GM21367 (cell line): Measurements from ENCODE around the gene IGSF23.
"Not testable (repeated sequence)": the region's sequence is repeated elsewhere in the genome, so short reads cannot be mapped to it uniquely, and the experiment has no call there.

ENCODE experiments used
- ATAC-seq: cut with Tn5 transposase; IDR thresholded peaks from one replicate; pipeline ENCODE4 v1.9.1; 2021; ENCODE audit not compliant: unreplicated experiment

Gene IGSF23

DNA sequence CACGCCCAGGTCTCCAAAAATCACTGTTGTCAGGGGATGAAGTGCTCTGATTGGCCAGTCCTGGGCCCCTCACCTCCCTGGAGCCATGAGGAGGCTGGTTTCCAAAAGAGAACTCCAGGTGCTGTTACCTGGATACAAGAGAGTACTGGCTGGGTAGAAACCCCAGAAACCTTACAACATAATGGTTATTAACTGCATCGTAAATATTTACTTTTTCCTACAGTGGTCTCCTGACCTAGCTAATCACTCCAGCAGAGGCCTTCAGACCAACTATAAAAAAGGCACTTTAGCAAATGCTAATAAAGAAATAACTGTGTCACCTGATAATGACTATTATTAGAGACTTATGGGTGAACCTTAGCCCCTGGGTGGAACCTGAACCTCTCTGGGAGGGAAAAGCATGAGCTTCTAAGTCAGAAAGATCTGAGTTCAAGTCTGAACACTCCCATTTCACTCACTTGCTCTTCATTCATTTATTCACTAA lies 1.5 kb upstream of the IGSF23 start:
- ATAC-seq, result no peak

DNA sequence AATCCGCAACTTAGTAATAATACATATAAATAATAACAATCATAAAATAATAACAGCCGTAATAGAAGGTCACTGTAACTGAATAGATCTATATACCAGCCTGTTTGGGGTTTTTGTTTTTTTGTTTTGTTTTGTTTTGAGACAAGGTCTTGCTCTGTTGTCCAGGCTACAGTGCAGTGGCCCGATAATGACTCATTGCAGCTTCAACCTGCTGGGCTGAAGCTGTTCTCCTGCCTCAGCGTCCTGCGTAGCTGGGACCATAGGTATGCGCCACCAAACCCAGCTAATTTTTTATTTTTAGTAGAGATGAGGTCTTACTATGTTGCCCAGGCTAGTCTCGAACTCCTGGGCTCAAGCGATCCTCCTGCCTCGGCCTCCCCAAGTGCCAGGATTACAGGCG lies 950 bp downstream of the IGSF23 start:
- ATAC-seq, result no peak

DNA sequence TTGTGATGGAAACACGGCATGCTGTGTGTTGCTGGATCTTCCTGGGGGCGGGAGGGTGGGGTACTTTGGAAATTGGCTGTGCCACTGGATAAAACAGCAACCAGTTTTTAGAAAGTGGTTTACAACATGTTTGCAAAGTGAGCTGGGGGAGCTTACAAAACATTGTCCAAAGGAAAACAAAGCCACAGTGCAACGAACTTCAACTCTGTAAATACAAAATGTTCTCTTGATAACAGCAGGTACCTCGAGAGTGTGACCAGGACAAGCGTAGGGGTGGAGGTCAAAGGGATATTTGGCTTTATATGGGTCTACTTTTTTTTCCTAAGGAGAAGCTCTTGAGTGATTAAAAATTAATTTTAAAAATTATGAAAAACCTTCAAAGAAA lies 2.5 kb downstream of the IGSF23 start:
- no peak for ATAC-seq

DNA sequence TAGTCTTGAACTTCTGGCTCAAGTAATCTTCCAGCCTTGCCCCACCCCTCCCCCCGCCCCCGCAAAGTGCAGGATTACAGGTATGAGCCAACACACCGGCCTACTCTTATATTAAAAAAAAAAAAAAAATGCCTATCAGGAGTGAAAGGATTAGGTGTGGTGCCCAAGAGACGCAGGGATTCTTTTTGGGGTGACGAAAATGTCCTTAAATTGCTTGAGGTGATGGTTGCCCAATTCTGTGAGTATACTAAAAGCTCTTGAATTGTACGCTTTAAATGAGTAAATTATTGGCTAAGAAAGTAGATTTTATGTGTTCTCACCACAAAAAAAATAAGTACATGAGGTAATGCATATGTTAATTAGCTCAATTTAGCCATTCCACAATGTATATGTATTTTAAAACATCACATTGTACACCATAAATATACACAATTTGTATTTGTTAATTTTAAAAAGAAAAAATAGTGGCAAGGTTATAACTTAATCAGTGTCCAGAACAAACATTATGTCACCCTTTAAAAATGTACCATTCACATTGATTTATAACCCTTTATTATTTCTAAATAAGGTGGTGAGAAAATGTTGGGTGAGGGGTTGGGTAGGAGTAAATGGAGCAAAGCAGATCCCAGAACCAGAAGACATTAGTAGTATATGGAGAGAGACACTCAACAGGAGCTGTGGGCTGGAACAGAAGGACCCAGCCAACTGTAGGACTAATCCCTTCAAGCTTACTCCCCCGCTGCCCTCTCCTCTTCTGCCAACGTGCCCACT lies 3.9 kb downstream of the IGSF23 start:
- ATAC-seq, result no peak

DNA sequence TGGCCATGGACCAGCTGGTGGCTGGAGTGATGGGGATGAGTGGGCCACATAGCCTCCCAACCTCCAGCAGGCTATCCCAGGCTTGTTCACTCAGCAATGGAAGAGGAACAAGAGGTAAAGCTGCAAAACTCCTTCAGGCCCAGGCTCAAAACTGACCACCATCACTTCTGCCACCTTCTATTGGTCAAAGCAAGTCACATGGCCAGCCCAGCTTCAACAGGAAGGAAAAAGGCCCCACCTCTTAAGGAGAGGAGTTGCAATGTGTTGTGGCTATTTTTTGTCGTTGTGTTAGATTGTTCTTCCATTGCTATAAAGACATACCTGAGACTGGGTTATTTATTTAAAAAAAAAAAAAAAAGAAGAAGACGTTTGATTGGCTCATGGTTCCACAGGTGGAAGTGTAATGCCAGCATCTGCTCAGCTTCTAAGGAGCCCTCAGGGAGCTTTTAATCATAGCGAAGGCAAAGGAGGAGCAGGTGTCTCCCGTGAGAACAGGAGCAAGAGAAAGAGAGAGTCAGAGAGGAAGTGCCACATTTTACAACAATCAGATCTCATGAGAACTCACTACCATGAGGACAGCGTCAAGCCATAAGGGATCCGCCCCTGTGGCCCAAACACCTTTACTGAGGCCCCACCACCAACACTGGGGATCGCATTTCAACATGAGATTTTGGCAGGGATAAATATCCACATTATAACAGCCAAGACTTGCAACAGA lies 5.4 kb downstream of the IGSF23 start:
- ATAC-seq, result no peak

DNA sequence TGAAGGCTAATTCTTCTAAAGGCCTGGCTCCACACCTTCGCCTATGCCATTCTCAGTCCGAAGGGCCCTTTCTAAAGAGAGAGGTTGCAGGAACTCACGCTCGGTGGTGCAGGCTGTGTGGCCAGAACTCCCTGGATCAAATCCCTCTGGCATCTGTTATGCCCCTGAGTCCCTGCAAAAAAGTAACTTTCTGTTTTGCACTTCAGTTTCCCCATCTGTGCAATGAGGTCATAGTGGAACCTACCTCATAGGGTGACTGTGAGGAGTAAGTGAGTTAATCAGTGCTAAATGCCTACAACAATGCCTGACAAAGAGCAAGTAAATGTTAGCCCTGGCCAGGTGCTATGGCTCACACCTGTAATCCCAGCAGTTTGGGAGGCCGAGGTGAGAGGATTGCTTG lies 7.3 kb downstream of the IGSF23 start:
- no peak for ATAC-seq

DNA sequence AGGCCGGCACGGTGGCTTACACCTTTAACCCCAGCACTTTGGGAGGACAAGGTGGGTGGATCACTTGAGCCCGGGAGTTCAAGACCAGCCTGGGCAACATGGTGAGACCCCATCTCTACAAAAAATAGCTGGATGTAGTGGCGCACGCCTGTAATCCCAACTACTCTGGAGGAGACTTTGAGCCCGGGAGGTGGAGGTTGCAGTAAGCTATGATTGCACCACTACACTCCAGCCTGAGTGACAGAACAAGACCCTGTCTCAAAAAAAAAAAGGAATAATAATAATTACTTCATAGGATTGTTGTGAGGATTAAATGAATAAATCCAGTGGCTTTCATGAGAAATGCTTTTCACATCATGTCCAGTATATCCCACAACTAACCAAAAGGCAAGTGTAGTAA lies 8.0 kb downstream of the IGSF23 start:
- no peak for ATAC-seq

DNA sequence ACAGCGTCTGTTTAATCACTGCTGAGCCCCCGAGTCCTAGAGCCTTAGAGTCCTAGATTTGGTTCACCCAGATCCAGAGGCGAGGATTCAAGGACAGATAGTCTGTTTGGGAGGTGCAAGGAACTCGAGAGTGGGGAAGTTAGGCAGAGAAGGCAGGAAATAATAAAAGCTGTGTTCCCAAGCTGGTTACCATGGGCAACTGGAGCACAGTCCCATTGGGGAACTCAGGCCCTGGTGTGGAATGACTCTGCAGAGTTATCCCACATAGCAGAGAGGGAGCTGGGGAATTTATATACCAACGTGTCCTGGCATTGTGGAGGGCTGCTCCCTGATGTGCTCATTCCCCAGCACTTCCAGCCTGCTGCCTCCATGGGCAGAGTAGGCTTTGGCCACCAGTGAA lies 9.7 kb downstream of the IGSF23 start:
- no peak for ATAC-seq

DNA sequence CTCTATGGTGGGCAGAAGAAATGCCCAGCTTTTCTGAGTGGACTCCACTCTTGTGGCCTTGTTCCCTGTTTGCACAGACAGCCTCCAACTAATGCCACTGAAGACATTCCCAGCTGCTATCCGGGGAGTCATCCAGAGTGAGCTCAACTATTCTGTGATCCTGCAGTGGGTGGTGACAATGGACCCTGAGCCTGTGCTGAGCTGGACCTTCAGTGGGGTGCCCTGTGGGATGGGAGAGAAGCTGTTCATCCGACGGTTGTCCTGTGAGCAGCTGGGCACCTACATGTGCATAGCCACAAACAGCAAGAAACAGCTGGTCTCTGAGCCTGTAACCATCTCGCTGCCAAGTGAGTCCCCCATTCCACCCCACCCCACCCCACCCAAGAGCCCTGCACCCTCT lies 10.3 kb downstream of the IGSF23 start:
- no peak for ATAC-seq

DNA sequence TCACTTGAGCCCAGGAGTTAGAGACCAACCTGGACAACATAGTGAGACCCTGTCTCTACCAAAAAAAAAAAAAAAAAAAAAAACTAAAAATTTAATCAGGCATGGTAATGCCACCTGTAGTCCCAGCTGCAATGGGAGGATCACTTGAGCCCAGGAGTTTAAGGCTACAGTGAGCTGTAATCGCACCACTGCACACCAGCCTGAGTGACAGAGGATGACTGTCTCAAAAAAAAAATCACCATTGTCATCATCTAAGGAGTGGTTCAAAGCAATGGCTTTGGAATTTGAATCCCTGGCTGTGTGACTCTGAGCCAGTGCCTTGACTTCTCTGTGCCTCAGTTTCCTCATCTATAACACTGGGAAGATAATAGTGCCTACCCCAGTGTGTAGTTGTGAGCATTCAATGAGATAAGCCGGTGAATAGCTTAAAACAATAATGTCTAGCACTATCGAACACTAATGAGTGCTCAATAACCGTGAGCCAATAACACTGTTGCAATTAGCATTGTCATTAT lies 11.5 kb downstream of the IGSF23 start:
- no peak for ATAC-seq

DNA sequence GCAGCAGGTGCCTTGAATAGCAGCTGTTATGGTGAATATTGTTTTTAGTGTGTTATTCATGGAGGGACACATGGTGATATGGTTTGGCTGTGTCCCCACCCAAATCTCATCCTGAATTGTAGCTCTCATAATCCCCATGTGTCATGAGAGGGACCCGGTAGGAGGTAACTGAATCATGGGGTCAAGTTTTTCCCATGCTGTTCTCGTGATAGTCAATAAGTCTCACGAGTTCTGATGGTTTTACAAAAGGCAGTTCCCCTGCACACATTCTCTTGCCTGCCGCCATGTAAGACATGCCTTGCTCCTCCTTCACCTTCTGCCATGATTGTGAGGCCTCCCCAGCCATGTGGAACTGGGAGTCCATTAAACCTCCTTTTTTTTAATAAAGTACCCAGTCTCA lies 12.3 kb downstream of the IGSF23 start:
- not testable (repeated sequence) for ATAC-seq

DNA sequence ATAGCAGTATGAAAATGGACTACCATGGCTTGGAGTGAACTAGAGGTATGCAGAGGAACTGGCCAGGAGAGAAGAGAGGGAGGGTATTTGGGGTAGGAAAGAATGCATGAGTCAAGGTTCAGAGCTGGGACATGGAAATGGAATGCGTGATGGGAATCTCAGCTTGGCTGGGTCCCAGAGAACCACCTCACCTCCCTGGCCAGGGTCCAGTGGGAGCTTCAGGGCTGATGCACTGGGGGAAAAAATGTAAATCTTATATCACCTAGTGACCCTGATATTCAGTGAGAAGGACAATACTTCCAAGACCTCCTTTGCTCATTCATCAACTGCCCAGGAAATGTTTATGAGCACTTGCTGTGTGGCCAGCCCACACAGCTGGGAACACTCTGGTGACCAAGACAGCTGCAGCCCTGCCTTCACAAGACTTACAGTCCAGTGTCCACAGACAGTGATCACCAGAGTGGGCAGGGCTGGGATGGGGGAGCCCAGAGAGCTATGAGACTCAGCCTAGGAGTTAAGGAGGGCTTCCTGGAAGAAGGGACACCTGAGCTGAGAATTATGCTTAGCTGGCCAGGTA lies 12.8 kb downstream of the IGSF23 start:
- ATAC-seq, result no peak

DNA sequence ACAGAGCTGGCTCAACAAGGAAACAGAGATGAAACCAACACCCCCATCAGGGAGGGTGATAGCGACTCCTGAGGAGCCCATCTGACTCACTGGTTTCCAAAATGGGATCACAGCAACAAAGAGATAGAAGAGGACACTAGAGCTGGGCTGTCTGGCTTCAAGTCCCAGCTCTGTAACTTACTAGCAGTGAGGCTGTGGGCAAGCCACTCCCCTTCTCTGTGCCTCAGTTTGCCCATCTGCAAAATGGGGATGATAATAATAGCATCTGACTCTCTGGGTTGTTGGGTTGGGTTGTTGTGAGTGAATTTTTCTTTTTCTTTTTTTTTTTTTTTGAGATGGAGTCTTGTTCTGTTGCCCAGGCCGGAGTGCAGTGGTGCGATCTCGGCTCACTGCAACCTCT lies 14.3 kb downstream of the IGSF23 start:
- no peak for ATAC-seq

DNA sequence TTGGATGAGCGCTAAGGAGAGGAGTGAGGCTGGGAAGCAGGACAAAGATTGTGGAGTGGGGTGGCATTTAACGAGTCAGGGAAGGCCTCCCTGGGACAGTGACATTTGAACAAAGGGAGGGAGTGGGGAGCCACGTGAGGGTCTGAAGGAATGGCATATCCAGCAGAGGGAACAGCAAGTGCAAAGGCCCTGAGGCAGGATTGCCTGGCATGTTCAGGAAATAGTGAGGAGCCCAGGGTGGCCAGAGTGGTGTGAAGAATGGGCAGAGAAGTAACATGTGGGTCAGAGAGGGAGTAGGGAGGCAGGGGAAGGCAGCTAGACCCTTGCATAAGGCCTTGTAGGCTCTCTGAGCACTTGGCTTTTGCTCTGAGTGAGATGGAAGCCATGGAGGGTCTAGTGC lies 15.4 kb downstream of the IGSF23 start:
- no peak for ATAC-seq

DNA sequence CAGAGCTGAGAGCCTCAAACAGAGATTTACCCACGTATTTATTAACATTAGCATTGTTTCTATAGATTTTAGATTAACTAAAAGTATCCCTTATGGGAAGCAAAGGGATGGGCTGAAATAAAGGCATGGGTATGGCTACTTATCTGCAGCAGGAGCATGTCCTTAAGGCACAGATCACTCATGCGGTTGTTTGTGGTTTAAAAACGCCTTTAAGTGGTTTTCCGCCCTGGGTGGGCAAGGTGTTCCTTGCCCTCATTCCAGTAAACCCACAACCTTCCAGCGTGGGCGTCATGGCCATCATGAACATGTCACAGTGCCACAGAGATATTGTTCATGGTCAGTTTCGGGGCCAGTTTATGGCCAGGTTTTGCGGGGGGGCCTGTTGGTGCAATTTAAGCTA lies 18.2 kb downstream of the IGSF23 start:
- not testable (repeated sequence) for ATAC-seq

DNA sequence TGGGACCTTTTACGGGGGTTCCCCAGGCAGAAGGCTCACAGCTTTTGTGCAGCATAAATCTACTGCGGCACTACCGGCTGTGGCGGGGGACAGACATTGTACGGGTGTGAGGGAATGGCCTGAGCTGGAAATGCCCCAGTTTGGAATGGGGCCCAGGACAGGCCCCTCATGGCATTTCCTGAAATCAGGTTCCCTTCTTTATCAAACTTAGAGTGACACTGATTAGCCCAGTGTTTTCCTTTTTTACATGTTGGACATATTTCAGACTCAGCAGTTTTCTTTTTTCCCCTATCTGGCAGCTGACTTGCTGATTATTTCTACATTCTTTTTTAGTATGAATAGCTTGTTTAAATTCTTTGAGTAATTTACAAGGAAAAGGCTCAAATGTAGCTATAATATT lies 20.7 kb downstream of the IGSF23 start:
- ATAC-seq, result not testable (repeated sequence)

DNA sequence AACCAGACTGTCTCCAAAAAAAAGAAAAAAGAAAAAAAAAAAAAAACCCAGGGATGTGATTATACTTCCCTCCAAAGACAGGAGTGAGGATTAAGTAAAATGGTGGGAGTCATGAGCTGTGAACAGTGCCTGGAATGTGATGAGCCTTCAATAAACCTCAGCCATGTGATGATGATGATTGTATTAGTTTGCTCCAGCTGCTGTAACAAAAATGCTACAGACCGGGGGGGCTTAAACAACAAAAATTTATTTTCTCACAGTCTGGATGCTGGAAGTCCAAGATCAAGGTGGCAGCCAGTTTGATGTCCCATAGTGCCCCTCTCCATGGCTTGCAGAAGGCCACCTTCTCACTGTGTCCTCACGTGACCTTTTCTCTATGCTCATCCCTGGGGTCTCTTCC lies 21.4 kb downstream of the IGSF23 start:
- ATAC-seq, result no peak

DNA sequence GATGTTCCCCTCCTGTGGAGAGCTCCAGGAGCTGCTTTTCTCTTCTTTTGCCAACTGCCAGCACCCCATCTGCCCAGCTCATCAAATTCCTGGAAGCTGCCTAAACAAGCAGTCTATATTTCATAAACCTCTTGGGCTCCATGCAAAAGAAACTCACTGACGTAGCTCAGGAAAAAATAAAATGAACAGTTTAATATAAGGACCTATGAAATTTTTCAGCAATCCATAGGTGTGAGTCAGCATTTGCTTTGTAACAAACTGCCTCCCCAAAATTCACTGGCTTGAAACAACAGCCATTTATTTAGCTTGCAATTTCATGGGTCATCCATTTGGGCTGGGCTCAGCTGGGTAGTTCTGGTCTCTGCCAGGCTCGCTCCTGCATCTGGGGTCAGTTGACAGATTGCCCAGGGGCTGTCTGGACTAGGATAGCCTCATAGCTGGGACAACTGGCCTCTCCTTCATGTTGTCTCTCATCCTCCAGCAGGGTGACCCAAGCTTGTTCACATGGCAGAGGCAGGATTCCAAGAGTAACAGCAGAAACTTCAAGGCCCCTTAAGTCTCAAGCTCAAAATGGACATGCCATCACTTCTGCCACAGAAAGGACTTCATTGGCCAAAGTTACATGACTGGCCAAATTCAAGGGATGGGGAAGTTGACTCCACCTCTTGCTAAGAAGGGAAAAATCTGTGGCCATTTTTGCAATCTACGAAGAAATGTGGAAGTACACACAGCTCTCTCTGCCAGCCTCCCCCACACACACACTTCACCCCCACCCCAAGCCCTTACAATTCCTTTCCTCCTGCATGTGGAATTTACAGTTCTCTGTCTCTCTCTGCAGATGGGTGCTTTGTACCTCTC lies 22.4 kb downstream of the IGSF23 start:
- no peak for ATAC-seq

DNA sequence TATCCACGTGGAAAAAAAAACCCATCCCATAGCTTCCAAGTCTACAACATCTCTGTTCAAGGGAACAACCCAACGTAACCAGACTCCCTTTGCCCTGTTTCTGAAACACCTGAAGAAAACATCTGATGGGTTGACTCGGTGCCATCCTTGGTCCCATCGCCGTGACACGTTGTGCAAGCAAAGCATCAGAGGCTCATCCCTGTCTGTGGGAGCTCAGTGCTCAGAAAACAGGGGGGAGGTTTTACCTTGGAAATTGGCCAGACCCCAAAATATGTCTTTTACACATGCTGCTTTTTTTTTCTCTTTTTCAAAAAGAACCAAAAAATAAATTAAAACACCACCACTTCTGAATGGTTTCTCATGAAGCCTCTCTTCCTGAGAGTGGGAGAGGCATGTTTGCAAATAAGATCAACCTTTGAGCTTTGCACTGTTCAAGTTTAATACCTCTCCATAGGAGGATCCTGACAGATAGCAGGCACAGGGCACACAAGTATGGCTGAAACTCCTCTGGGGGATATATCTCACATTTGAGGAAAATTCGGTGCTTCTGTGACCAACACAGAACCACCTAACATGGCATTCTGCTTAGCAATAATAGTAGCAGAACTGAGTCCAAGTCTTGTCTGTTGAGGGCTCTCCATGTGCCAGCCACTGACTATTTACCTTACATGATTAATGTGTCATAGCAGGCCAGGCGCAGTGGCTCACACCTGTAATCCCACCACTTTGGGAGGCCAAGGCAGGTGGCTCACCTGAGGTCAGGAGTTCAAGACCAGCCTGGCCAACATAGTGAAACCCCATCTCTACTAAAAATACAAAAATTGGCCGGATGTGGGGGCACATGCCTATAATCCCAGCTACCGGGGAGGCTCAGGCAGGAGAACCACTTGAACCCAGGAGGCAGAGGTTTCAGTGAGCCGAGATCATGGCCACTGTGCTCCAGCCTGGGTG lies 23.4 kb downstream of the IGSF23 start:
- ATAC-seq, result no peak

DNA sequence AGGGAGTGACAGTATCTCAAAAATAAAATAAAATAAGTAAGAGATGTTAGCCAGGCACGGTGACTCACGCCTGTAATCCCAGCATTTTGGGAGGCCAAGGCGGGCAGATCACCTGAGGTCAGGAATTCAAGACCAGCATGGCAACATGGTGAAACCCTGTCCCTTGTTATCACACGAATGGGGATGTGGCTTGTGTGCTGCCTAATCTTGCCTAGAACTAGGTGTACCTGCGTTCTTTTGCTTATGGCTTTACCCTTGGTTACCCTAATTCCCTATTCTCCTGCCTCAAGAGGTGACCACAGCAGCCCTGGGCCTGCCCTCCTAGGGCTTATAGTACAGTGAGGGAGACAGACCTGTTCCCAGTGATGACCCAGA lies 24.0 kb downstream of the IGSF23 start:
- ATAC-seq, result no peak
